GM19240 (cell line): ENCODE data around the gene TP53BP2.
"Not testable (repeated sequence)": the region's sequence is repeated elsewhere in the genome, so short reads cannot be mapped to it uniquely, and the experiment has no call there.

Experiments used
- DNase-seq: peaks from one replicate; pipeline ENCODE4 v3.0.0; 2011; ENCODE audit warnings: low spot score; ENCODE audit not compliant: insufficient read length

The TP53BP2 gene, protein sequence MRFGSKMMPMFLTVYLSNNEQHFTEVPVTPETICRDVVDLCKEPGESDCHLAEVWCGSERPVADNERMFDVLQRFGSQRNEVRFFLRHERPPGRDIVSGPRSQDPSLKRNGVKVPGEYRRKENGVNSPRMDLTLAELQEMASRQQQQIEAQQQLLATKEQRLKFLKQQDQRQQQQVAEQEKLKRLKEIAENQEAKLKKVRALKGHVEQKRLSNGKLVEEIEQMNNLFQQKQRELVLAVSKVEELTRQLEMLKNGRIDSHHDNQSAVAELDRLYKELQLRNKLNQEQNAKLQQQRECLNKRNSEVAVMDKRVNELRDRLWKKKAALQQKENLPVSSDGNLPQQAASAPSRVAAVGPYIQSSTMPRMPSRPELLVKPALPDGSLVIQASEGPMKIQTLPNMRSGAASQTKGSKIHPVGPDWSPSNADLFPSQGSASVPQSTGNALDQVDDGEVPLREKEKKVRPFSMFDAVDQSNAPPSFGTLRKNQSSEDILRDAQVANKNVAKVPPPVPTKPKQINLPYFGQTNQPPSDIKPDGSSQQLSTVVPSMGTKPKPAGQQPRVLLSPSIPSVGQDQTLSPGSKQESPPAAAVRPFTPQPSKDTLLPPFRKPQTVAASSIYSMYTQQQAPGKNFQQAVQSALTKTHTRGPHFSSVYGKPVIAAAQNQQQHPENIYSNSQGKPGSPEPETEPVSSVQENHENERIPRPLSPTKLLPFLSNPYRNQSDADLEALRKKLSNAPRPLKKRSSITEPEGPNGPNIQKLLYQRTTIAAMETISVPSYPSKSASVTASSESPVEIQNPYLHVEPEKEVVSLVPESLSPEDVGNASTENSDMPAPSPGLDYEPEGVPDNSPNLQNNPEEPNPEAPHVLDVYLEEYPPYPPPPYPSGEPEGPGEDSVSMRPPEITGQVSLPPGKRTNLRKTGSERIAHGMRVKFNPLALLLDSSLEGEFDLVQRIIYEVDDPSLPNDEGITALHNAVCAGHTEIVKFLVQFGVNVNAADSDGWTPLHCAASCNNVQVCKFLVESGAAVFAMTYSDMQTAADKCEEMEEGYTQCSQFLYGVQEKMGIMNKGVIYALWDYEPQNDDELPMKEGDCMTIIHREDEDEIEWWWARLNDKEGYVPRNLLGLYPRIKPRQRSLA

DNA sequence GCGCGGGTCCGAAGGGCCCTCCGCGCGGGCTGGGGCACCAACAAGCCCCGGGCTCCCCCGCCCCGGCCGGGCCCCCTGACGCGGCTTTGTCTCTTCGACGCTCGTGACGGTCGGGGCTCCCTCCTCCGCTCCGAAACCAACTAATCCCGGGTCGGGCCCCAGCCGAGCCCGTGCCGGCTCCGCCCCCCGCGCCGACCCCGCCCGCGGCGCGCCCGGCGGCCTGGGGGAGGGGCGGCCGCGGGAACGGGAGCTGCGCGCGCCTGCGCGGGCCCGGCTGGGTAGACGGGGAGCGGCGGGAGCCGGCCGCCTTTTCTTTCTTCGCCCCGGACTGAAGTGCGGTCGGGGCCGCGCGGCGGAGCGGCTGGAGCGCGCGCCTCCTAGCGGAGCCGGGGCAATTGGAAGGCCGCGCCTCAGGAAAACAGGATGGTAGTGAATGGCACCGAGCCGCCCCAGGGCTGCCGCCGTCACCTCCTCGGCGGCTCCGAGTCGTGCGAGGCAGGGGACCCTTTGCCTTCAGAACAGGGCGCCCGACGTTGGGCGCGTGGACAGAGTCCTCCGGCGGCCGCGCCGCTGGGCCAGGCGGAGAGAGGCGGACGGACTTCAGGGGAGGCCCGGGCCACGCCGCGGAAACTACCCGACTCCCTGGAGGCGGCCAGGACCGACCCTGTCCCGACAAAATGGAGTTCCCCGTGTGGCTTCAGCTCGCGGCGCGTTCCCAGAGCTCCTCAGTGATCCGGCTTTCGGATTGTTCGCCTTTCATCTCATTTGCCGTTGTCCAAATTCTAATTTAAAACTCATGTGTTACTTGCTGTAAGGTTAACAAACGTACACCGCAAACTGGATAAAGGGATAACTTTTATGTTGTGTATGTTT is at the start of gene TP53BP2:
TP53BP2 (minus strand) TSS at position 138 of the 873 bp plus-strand sequence. CDS start 267 bp downstream, outside the sequence.
- peak; percentile 32 for DNase-seq

DNA sequence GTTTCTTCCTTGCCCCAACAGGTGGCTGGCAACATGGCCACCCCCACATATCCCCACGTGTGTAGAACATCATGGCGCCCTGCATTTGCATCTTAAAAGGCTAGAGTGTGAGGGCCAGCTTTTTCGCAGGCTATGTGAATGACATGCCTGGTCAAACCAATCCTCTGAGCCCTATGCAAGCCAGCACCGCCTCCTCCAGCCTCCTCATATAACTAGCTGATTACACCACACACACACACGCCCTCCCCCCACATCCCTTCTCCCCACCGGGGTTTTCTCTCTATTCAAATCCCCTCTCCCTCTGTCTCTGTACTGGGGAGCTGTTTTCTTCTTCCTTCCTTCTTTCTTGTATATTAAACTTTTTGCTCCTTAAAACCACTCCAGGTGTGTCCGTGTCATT is 44.7 kb upstream of the TP53BP2 start:
- not testable (repeated sequence) for DNase-seq

DNA sequence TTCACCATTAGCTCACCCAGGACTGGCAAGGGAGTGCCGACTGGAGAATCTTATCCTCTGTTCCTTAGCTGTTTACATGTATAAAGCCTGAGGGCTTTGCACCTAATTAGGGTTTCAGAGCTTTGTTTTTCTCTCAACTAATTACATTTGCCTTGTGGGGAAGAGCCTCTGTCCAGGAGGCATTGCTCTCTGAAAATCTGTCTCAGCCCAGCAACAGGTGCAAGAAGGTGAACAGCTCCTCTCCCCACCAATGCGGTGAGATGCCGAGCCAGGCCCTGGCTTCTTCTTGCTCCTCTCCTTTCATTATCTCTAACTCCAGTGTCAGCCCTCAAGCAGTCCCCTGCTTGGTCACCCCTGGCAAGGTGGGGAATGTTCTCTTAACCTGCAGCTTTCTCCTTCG is 43.6 kb upstream of the TP53BP2 start:
- not testable (repeated sequence) for DNase-seq

DNA sequence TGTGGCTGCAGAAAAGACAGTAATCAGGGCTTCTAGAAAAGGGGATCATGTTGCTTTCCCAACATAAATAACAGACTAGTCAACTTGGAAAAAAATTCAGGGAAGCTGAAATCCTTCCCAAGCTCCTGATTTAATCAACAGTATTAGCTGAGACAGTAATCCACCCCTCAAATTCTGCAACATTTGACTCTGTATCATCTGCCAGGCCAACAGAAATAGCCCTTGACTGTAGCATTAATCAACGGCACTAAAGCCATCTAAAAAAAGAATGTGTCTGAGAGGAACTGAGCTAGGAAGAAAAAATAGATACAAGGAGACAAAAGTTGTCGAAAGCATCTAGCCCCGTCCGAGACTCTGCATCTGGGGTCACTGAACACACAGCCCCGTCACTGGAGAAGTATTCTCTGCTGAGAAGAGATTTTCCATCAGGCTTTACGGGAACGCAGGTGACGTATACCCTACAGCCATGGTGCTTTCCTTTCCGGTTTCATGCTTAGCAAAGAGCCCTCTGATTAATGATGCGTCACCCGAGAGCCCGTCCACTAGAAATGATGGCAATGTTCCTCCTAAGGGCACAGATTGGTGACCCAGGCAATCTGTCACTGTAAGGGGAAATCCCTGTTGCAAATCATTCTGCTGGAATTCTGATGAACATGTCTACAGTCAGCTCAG is 42.1 kb upstream of the TP53BP2 start:
- DNase-seq, result no peak

DNA sequence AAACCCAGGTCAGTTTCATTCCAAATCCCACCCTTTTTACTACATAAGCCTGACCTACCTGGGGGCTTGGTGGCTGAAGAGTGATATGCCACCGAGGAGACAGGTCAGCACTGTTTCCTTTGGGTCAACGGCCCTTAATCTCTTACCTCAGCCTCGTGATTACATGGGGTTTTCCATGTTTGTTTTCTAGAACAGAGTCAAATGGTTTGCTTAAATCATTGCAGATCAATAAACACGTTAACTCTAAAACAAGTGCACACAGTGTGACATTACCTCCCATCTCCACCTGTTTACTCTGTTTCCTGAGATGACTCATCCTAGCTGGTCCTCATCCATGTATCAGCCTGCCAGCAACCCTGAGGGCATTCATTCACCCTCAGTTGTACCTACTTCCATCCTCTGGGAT is 40.8 kb upstream of the TP53BP2 start:
- DNase-seq, result no peak

DNA sequence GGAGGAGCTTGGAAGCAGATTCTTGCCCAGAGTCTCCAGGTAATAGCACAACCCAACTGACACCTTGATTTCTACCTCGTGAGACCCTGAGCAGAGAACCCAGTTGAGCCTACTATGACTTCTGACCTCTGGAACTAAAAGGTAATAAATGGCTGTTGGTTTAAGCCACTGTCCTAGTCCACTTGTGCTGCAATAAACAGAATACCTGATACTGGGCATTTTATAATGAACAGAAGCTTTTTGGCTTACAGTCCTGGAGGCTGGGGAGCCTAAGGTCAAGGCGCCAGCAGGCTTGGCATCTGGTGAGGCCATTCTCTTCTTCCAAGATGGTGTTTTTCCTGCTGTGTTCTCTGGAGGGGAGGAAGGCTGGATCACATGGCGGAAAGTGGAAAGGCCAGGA is 39.9 kb upstream of the TP53BP2 start:
- DNase-seq, result no peak

DNA sequence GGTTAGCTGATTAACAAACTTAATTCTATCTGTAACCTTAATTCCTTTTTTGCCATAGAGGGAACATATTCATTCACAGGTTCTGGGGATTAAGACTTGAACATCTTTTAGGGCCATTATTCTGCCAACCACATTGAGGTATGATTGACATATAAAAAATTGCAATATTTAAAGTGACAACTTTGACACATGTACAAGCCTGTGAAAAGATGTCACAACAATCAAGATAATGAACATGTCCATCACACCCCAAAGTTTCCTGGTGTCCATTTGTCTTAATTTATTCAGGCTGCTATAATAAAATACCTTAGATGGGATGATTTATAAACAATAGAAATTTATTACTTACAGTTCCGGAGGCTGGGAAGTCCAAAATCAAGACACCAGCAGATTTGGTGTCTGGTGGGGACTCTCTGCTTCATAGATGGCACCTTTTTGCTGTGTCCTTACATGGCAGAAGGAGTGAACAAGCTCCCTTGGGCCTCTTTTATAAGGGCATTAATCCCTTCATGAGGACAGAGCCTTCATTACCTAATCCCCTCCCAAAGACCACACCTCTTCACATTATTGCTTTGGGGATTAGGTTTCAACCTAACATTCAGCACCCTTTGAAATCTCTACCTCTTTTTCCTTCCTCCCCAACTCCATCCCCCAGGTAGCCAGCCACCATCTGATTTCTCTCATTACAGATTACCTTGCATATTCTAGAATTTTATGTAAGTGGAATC is 33.0 kb upstream of the TP53BP2 start:
- no peak for DNase-seq

DNA sequence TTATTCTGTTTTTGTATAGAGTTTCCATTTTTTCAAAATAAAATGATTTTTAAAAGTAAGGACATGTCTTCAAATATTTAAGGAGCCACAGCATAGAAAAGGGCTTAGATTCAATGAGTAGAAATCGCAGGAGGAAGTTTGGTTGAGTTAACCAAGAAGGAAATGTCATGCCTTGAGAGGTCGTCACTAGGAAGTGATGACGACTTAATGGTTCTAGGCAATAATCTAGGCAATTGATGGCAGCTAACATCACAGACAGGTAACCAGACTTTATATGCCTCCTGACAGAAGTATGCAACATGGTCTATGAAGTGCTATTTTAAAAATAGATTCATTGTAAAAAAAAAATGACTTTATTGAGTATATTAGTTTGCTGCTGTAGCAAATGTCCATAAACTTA is 32.1 kb upstream of the TP53BP2 start:
- DNase-seq, result no peak

DNA sequence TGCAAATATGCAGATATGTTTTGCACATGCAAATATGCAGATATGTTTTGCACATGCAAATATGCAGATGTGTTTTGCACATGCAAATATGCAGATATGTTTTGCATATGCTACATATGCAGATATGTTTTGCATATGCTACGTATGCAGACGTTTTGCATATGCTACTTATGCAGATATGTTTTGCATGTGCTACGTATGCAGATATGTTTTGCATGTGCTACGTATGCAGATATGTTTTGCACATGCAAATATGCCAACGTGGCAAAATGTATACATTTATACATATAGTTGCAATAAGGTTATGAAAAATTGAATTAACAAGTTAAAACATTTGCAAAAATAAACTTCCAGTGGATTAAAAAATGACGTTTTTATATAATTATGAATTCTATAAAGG is 30.8 kb upstream of the TP53BP2 start:
- DNase-seq, result no peak

DNA sequence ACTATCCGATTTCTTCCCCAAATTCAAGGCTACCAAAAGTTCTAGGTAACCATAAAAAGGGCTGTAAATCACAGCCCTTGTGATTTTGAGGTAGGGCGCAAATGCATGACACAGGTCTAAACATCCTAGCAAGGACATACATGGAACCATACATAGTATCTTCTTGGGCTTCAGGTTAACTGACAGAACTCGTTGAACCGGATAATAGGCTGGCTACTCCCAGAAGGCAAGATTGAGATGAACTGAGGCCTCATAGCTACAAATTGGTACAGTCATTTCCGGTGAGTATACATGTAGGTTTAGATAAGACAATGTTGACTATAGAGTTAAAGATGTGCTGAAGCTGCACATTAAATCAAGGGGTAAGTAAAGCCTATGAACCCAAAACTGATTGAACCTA is 27.3 kb upstream of the TP53BP2 start:
- DNase-seq, result no peak

DNA sequence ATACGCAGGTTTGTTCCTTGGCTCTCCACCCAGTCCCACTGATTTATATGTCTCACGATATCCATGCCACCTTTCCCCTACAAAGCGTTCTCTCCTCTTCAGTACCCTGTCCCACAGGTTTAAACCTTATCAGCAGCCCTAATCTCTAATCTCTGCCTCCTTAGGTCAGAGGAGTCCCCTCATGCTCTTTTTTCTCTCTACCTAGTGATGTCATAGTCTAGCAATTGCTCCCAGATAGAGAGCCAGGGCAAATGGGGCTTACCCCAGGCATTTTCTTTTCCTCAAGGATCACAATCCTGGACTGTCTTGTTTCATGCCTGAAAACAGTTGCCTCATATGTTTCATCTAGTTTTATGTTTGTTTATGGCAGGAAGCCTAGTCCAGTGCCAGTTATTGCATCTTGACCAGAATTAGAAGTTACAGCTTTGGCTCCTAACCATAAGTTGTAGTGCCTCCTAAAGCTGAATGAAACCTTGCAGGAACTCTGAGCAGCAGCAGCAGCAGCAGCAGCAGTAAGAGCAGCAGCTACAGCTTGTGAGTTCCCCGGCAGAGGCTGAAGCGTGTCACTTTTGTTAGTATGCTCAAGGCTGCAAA is 26.7 kb upstream of the TP53BP2 start:
- no peak for DNase-seq

DNA sequence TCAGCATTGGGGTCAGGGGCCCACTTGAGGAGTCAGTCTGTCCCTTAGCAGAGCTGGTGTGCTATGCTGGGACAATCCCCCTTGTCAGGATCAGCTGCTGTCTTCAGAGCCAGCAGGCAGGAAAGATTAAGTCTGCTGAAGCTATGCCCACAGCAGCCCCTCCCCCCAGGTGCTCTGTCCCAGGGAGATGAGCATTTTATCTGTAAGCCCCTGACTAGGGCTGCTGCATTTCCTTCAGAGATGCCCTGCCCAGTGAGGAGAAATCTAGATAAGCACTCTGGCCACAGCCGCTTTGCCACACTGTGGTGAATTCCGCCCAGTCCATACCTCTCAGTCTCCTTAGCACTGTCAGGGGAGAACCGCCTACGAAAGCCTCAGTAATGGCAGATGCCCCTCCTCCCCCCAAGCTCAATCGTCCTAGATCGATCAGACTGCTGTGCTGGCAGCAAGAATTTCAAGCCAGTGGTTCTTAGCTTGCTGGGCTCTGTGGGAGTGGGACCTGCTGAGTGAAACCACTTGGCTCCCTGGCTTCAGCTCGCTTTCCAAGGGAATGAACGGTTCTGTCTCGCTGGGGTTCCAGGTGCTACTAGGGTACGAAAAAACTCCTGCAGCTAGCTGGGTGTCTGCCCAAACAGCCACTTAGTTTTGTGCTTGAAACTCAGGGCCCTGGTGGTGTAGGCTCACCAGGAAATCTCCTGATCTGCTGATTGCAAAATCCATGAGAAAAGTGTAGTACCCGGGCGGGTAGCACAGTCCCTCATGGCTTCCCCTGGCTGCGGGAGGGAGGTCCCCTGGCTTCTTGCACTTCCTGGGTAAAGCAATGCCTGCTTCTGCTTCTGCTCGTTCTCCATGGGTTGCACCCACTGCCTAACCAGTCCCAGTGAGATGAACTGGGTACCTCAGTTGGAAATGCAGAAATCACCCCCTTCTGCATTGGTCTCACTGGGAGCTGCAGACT is 25.1 kb upstream of the TP53BP2 start:
- no peak for DNase-seq

DNA sequence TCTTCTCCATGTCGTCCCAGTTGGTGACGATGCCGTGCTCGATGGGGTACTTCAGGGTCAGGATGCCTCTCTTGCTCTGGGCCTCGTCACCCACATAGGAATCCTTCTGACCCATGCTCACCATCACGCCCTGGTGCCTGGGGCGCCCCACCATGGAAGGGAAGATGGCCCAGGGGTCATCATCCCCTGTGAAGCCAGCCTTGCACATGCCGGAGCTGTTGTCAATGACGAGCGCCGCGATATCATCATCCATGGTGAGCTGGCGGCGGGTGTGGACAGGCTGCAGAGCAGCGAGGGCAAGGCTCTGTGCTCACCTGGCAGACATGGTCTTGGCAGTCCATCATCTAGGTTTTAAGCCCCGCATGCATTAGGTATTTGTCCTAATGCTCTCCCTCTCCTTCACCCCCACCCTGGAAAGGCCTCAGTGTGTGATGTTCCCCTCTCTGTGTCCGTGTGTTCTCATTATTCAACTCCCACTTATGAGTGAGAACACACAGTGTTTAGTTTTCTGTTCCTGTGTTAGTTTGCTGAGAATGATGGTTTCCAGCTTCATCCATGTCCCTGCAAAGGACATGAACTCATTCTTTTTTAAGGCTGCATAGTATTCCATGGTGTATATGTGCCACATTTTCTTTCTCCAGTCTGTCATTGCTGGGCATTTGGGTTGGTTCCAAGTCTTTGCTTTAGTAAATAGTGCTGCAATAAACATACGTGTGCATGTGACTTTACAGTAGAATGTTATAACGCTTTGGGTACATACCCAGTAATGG is 19.0 kb upstream of the TP53BP2 start:
- not testable (repeated sequence) for DNase-seq

DNA sequence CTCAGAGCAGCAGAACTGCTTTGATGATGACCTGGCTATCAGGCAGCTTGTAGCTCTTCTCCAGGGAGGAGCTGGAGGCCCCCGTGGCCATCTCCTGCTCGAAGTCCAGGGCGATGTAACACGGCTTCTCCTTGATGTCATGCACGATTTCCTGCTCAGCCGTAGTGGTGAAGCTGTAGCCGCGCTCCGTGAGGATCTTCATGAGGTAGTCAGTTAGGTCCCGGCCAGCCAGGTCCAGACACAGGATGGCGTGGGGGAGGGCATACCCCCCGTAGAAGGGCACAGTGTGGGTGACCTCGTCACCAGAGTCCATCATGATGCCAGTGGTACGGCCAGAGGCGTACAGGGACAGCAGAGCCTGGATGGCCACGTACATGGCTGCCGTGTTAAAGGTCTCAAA is 18.3 kb upstream of the TP53BP2 start:
- no peak for DNase-seq

DNA sequence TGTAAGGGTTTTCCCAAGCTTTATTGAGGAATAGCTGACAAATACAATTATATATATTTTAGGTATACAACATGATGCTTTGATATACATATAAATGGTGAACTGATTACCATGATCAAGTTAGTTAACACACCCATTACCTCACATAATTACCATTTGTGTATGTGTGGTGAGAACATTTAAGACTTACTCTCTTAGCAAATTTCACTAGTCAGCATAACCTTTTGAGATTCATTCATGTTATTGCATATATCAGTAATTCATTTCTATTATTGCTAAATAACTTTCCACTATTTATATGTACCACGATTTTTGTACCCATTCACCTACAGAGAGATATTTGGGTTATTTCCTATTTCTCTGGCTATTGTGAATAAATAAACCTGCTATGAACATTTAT is 16.2 kb upstream of the TP53BP2 start:
- DNase-seq, result no peak

DNA sequence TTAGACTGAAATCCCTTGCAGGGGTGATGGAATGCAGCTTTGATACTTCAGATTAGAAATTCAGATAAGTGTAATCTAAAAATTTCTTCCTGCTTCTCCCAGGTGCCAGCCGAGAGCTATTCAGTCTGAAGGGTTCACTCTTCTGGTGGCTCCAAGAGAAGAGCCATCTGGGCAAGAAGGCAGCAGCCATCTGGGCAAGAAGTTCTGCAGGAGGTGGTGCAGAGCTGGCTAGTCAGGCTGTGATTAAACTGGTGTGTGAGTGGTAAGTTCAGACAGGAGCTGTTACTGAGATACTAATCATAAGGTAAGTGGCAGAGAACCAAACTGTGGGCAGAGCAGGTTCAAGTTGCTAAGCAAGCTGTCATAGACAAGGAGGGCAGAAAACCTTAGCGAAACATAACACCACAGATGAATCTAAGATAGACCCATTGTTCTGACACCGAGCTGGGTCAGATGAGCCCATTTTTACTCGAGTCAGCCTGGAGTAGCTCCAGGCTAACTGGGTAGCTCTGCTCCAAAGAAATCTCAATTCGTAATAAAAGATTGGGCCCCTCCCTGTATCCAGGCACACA is 14.4 kb upstream of the TP53BP2 start:
- DNase-seq, result no peak

DNA sequence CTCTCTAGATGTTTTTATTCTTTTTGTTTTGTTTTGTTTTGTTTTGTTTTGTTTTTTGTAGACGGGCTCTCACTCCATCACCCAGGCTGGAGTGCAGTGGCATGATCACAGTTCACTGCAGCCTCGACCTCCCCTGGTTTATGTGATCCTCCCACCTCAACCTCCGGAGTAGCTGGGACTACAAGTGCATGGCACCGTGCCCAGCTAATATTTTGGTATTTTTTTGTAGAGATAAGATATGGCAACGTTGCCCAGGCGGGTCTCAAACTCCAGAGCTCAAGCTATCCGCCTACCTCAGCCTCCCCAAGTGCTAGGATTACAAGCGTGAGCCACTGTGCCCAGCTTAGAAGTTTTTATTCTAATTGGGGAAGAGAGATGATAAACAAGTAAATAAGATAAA is 13.3 kb upstream of the TP53BP2 start:
- DNase-seq, result no peak
